GM18519 (cell line): ENCODE measurements around the gene IRF2.

Source experiments
- ATAC-seq: cut with Tn5 transposase; IDR thresholded peaks from one replicate; pipeline ENCODE4 v1.9.1; 2021; ENCODE audit warnings: mild to moderate bottlenecking, moderate library complexity; ENCODE audit not compliant: unreplicated experiment, low FRiP score

The IRF2 gene

GRCh38 chr4:184475096-184475461 is 729 bp upstream of the IRF2 start:
- no peak for ATAC-seq

- no peak for ATAC-seq
These were observed 669 bp downstream of the IRF2 start for GRCh38 chr4:184473499-184474262.

GRCh38 chr4:184472614-184473498 is 1.5 kb downstream of the IRF2 start:
- ATAC-seq, result no peak

GRCh38 chr4:184471881-184472613 is 2.3 kb downstream of the IRF2 start:
- ATAC-seq, result no peak

GRCh38 chr4:184470785-184471110 is 3.6 kb downstream of the IRF2 start:
- ATAC-seq, result no peak

GRCh38 chr4:184466634-184467033 is 7.7 kb downstream of the IRF2 start:
- no peak for ATAC-seq

- no peak for ATAC-seq
These were observed 9.4 kb downstream of the IRF2 start for GRCh38 chr4:184464759-184465454.

- ATAC-seq, result no peak
These were observed 10.5 kb downstream of the IRF2 start for GRCh38 chr4:184463856-184464255.

- ATAC-seq, result no peak
These were observed 11.2 kb downstream of the IRF2 start for GRCh38 chr4:184463158-184463557.

GRCh38 chr4:184462724-184463123 is 11.6 kb downstream of the IRF2 start:
- ATAC-seq, result no peak

GRCh38 chr4:184461711-184462441 is 12.5 kb downstream of the IRF2 start:
- ATAC-seq, result no peak

- no peak for ATAC-seq
These were observed 13.7 kb downstream of the IRF2 start for GRCh38 chr4:184460499-184461285.

GRCh38 chr4:184459413-184459812 is 14.9 kb downstream of the IRF2 start:
- no peak for ATAC-seq

GRCh38 chr4:184457535-184458249 is 16.7 kb downstream of the IRF2 start:
- no peak for ATAC-seq

- no peak for ATAC-seq
These were observed 18.0 kb downstream of the IRF2 start for GRCh38 chr4:184456337-184456736.

GRCh38 chr4:184455299-184455698 is 19.1 kb downstream of the IRF2 start:
- ATAC-seq, result no peak

- ATAC-seq, result peak; percentile 63
These were observed 20.8 kb downstream of the IRF2 start for GRCh38 chr4:184453365-184454160.

GRCh38 chr4:184452740-184453139 is 21.6 kb downstream of the IRF2 start:
- ATAC-seq, result no peak
